H7 (cell line): Measurements from ENCODE around the gene GPR132. TPM values are rescaled to one million over a fixed set of nuclear protein-coding genes. Genes with fewer than 3 reads are reported as not detected.
"Not testable (repeated sequence)": the region's sequence is repeated elsewhere in the genome, so short reads cannot be mapped to it uniquely, and the experiment has no call there.

ENCODE experiments used
- DNase-seq: peaks from one replicate; pipeline ENCODE4 v3.0.0; 2012
- H3K27me3 ChIP-seq: 2 replicates; pipeline ENCODE4 v1.6.0; 2011; ENCODE audit warnings: mild to moderate bottlenecking, low read length; ENCODE audit not compliant: control insufficient read depth, insufficient read depth
- H3K36me3 ChIP-seq: replicated peaks from 2 replicates; pipeline ENCODE4 v1.5.1; 2011; ENCODE audit warnings: low read length; ENCODE audit not compliant: control insufficient read depth, insufficient read depth
- H3K4me3 ChIP-seq: 2 replicates; pipeline ENCODE4 v1.5.1; 2011; ENCODE audit warnings: low read depth, mild to moderate bottlenecking, control low read depth, low read length, moderate library complexity; ENCODE audit not compliant: insufficient read depth
- total RNA-seq: library from RNA; depleted of rRNA; stranded (reverse); fragments of >200 nt; shearing (Covaris generic); gene quantifications from 2 replicates; pipeline ENCODE4 v1.2.3, GENCODE V29; 2014; rRNA removed

GPR132 gene
- not detected in 2 replicates for total RNA-seq

GRCh38 chr14:105065280-105066228, at the start of gene GPR132:
Gene GPR132 (minus strand): TSS chr14:105065430. CDS start chr14:105055420, 10,010 bp downstream.
- Histone ChIP-seq H3K27me3 (no peaks in the 10 kb centered on the region), H3K36me3 (no peaks in the 10 kb centered on the region), H3K4me3 (no peak within 1 kb of the TSS)
- DNase-seq = no peak

GRCh38 chr14:105109243-105109642, 44.0 kb upstream of the GPR132 start:
- DNase-seq, H3K36me3 ChIP-seq, H3K27me3 ChIP-seq, H3K4me3 ChIP-seq: not testable (repeated sequence)

- H3K36me3 ChIP-seq = no peaks in the 10 kb centered on the region
- DNase-seq = no peak
- no peak overlapping the region for H3K4me3 ChIP-seq
- no peaks in the 10 kb centered on the region for H3K27me3 ChIP-seq
Measured at GRCh38 chr14:105108516-105108864, 43.3 kb upstream of the GPR132 start.

GRCh38 chr14:105107781-105108515, 42.7 kb upstream of the GPR132 start:
- no peak for DNase-seq
- Histone ChIP-seq H3K36me3 (no peaks in the 10 kb centered on the region), H3K4me3 (no peak overlapping the region), H3K27me3 (no peaks in the 10 kb centered on the region)

- Histone ChIP-seq H3K4me3 (no peak overlapping the region), H3K27me3 (no peaks in the 10 kb centered on the region), H3K36me3 (no peaks in the 10 kb centered on the region)
- no peak for DNase-seq
Measured at GRCh38 chr14:105107351-105107750, 42.1 kb upstream of the GPR132 start.

- DNase-seq = no peak
- no peaks in the 10 kb centered on the region for H3K27me3 ChIP-seq
- no peaks in the 10 kb centered on the region for H3K36me3 ChIP-seq
- H3K4me3 ChIP-seq = no peak overlapping the region
Measured at GRCh38 chr14:105105158-105105557, 39.9 kb upstream of the GPR132 start.

GRCh38 chr14:105102893-105103292, 37.7 kb upstream of the GPR132 start:
- Histone ChIP-seq H3K36me3 (no peaks in the 10 kb centered on the region), H3K27me3 (no peaks in the 10 kb centered on the region), H3K4me3 (no peak overlapping the region)
- DNase-seq = no peak

GRCh38 chr14:105102361-105102870, 37.2 kb upstream of the GPR132 start:
- H3K36me3 ChIP-seq = no peaks in the 10 kb centered on the region
- no peaks in the 10 kb centered on the region for H3K27me3 ChIP-seq
- H3K4me3 ChIP-seq = no peak overlapping the region
- DNase-seq = no peak

- H3K36me3 ChIP-seq = no peaks in the 10 kb centered on the region
- H3K27me3 ChIP-seq = no peaks in the 10 kb centered on the region
- DNase-seq = no peak
- H3K4me3 ChIP-seq = no peak overlapping the region
Measured at GRCh38 chr14:105100910-105101309, 35.7 kb upstream of the GPR132 start.

GRCh38 chr14:105099778-105100177, 34.5 kb upstream of the GPR132 start:
- DNase-seq = no peak
- Histone ChIP-seq H3K36me3 (no peaks in the 10 kb centered on the region), H3K4me3 (no peak overlapping the region)

GRCh38 chr14:105098316-105098715, 33.1 kb upstream of the GPR132 start:
- no peak for DNase-seq
- Histone ChIP-seq H3K27me3 (peaks cover 12% of the 10 kb centered on the region), H3K4me3 (no peak overlapping the region), H3K36me3 (no peaks in the 10 kb centered on the region)

More at GRCh38 chr14:105099778-105100177, 34.5 kb upstream of the GPR132 start:
- no peaks in the 10 kb centered on the region; the same call in 1 of the 2 replicates for H3K27me3 ChIP-seq

- Histone ChIP-seq H3K27me3 (peaks cover 15% of the 10 kb centered on the region), H3K4me3 (no peak overlapping the region)
Measured at GRCh38 chr14:105097794-105098127, 32.5 kb upstream of the GPR132 start.

GRCh38 chr14:105096206-105096875, 31.1 kb upstream of the GPR132 start:
- peaks cover 15% of the 10 kb centered on the region for H3K27me3 ChIP-seq
- no peak overlapping the region for H3K4me3 ChIP-seq
- DNase-seq = no peak
- H3K36me3 ChIP-seq = no peaks in the 10 kb centered on the region

More at GRCh38 chr14:105097794-105098127, 32.5 kb upstream of the GPR132 start:
- no peaks in the 10 kb centered on the region for H3K36me3 ChIP-seq
- no peak for DNase-seq

GRCh38 chr14:105095236-105095805, 30.1 kb upstream of the GPR132 start:
- peaks cover 15% of the 10 kb centered on the region for H3K27me3 ChIP-seq
- no peak overlapping the region for H3K4me3 ChIP-seq
- no peaks in the 10 kb centered on the region for H3K36me3 ChIP-seq
- DNase-seq = no peak
